HG02571 (cell line): Measurements from ENCODE around the gene ADGRB2.

Source experiments
- ATAC-seq: cut with Tn5 transposase; IDR thresholded peaks from one replicate; pipeline ENCODE4 v1.9.1; 2021; ENCODE audit warnings: mild to moderate bottlenecking, moderate library complexity; ENCODE audit not compliant: unreplicated experiment

The ADGRB2 gene

GRCh38 chr1:31704271-31705079 lies 59.7 kb downstream of the ADGRB2 start:
- ATAC-seq = no peak

- no peak for ATAC-seq
These were observed 60.5 kb downstream of the ADGRB2 start, which contains the start of gene COL16A1 for GRCh38 chr1:31703431-31704270. TSS of gene COL16A1 (minus strand) at chr1:31704017. CDS start at chr1:31702193, 1,824 bp downstream.

- no peak for ATAC-seq
These were observed 61.2 kb downstream of the ADGRB2 start for GRCh38 chr1:31702836-31703404.

- no peak for ATAC-seq
These were observed 62.9 kb downstream of the ADGRB2 start for GRCh38 chr1:31701091-31701736.

GRCh38 chr1:31700468-31701090 lies 63.6 kb downstream of the ADGRB2 start:
- ATAC-seq = no peak

- ATAC-seq = no peak
These were observed 64.7 kb downstream of the ADGRB2 start for GRCh38 chr1:31699341-31699891.

GRCh38 chr1:31697369-31697984 lies 66.7 kb downstream of the ADGRB2 start:
- no peak for ATAC-seq

GRCh38 chr1:31696242-31696641 lies 67.9 kb downstream of the ADGRB2 start:
- ATAC-seq = no peak

- ATAC-seq = no peak
These were observed 68.8 kb downstream of the ADGRB2 start for GRCh38 chr1:31695327-31695726.

- no peak for ATAC-seq
These were observed 69.2 kb downstream of the ADGRB2 start for GRCh38 chr1:31694964-31695313.

- no peak for ATAC-seq
These were observed 69.8 kb downstream of the ADGRB2 start for GRCh38 chr1:31694069-31694963.

- no peak for ATAC-seq
These were observed 70.9 kb downstream of the ADGRB2 start for GRCh38 chr1:31693231-31693630.

- ATAC-seq = no peak
These were observed 72.2 kb downstream of the ADGRB2 start for GRCh38 chr1:31691951-31692350.

GRCh38 chr1:31691446-31691845 lies 72.7 kb downstream of the ADGRB2 start:
- no peak for ATAC-seq

GRCh38 chr1:31690921-31691320 lies 73.2 kb downstream of the ADGRB2 start:
- ATAC-seq = no peak

- ATAC-seq = no peak
These were observed 74.3 kb downstream of the ADGRB2 start for GRCh38 chr1:31689854-31690253.

- ATAC-seq = no peak
These were observed 74.8 kb downstream of the ADGRB2 start for GRCh38 chr1:31689379-31689778.

- no peak for ATAC-seq
These were observed 75.8 kb downstream of the ADGRB2 start for GRCh38 chr1:31688233-31688918.
